Endothelial cell of umbilical vein (primary cell): Measurements from ENCODE around the gene GSG1L. TPM values are rescaled to one million over a fixed set of nuclear protein-coding genes. Genes with fewer than 3 reads are reported as not detected.

Experiments
- BruUV-seq: library from RNA; stranded (reverse); fragments of 400-500 nt; replicated peaks from 2 replicates; lab custom pipeline; 2021; lab: Mats Ljungman, UMichigan
- CTCF ChIA-PET: fragments of 300-600, 350-600 bp; sonication (Branson Sonifier 250); formaldehyde crosslinking; loops from one replicate; lab custom pipeline; 2021; ENCODE audit warnings: antibody characterized with exemption, inconsistent platforms; lab: Charles Lee
- POLR2A ChIA-PET: fragments of 300-600, 350-600 bp; sonication (Branson Sonifier 250); formaldehyde crosslinking; loops from one replicate; lab custom pipeline; 2021; ENCODE audit warnings: antibody characterized with exemption, inconsistent platforms; lab: Charles Lee
- DNase-seq: peaks from one replicate; pipeline ENCODE4 v3.0.0-alpha.2; 2011; ENCODE audit warnings: low read depth, low spot score
- FAIRE-seq: peaks from 2 replicates; lab custom pipeline; 2011; peaks lifted over from hg19 to GRCh38; lab: Jason Lieb, UNC
- H2AFZ ChIP-seq: 2 replicates; pipeline ENCODE4 v1.6.0; 2012; ENCODE audit warnings: low read depth, low read length, control low read depth, inconsistent platforms
- H3K27ac ChIP-seq: 2 replicates; pipeline ENCODE4 v1.5.1; 2011; ENCODE audit warnings: low read depth, mild to moderate bottlenecking, control low read depth, low read length, moderate library complexity; ENCODE audit not compliant: insufficient read depth
- H3K27me3 ChIP-seq, 2 experiments: 2 replicates each; pipeline versions ENCODE4 v1.6.0 to v1.6.1; 2011; ENCODE audit warnings: low read length in 2 of 2, mixed read lengths in 1 of 2; ENCODE audit not compliant: control insufficient read depth in 2 of 2, insufficient read depth in 2 of 2
- H3K36me3 ChIP-seq, 2 experiments: 2 replicates in 1 of 2; 3 replicates in 1 of 2; pipeline ENCODE4 v1.5.1; 2011; ENCODE audit warnings: low read length in 2 of 2, mild to moderate bottlenecking in 1 of 2, moderate library complexity in 1 of 2; ENCODE audit not compliant: control insufficient read depth in 2 of 2, insufficient read depth in 2 of 2; ENCODE audit errors: extremely low read depth in 1 of 2
- H3K4me1 ChIP-seq: 3 replicates; pipeline ENCODE4 v1.5.1; 2011; ENCODE audit warnings: mild to moderate bottlenecking, low read length; ENCODE audit not compliant: control insufficient read depth, insufficient read depth; ENCODE audit errors: extremely low read depth
- H3K4me2 ChIP-seq: 2 replicates; pipeline ENCODE4 v1.6.1; 2011; ENCODE audit warnings: low read length, control low read depth, mixed read lengths; ENCODE audit not compliant: insufficient read depth
- H3K4me3 ChIP-seq, 3 experiments: fragments of 200-600 bp in 1 of 3; sonication (generic), shearing (Covaris generic) in 1 of 3; replicated peaks in 1 of 3; 2 replicates each; pipeline ENCODE4 v1.5.1; 2011 to 2016; ENCODE audit warnings: control low read depth in 3 of 3, low read length in 3 of 3, mild to moderate bottlenecking in 2 of 3, inconsistent platforms in 1 of 3, low read depth in 1 of 3, moderate library complexity in 1 of 3; ENCODE audit not compliant: insufficient read depth in 1 of 3
- H3K79me2 ChIP-seq: 2 replicates; pipeline ENCODE4 v1.6.0; 2012; ENCODE audit warnings: low read length, inconsistent platforms; ENCODE audit not compliant: control insufficient read depth, insufficient read depth
- H3K9ac ChIP-seq: replicated peaks from 2 replicates; pipeline ENCODE3; 2011; ENCODE audit warnings: low read length, control low read depth; ENCODE audit not compliant: insufficient read depth; ENCODE audit errors: extremely low read depth
- H3K9me1 ChIP-seq: replicated peaks from 3 replicates; pipeline ENCODE4 v1.6.0; 2011; ENCODE audit warnings: mild to moderate bottlenecking, low read length; ENCODE audit not compliant: control insufficient read depth, insufficient read depth; ENCODE audit errors: extremely low read depth
- H3K9me3 ChIP-seq: replicated peaks from 2 replicates; pipeline ENCODE4 v1.5.1; 2012; ENCODE audit warnings: low read length, inconsistent platforms; ENCODE audit not compliant: control insufficient read depth, insufficient read depth
- H4K20me1 ChIP-seq: replicated peaks from 2 replicates; pipeline ENCODE3; 2011; ENCODE audit warnings: mild to moderate bottlenecking, low read length; ENCODE audit not compliant: control insufficient read depth, insufficient read depth; ENCODE audit errors: extremely low read depth
- EZH2 ChIP-seq: IDR thresholded peaks from 2 replicates; pipeline ENCODE4 v1.6.1; 2012; ENCODE audit warnings: borderline replicate concordance, low read depth, mild to moderate bottlenecking, moderate library complexity, low read length, inconsistent platforms; ENCODE audit not compliant: severe bottlenecking
- FOS ChIP-seq: IDR thresholded peaks from 2 replicates; pipeline ENCODE4 v1.6.1; 2011; ENCODE audit warnings: mild to moderate bottlenecking, low read length, moderate library complexity, borderline replicate concordance; ENCODE audit not compliant: insufficient read depth
- GATA2 ChIP-seq: IDR thresholded peaks from 2 replicates; pipeline ENCODE4 v1.7.0; 2011; ENCODE audit warnings: low read depth, mild to moderate bottlenecking, moderate library complexity, mixed read lengths, low read length; ENCODE audit not compliant: insufficient read length, insufficient read depth
- JUN ChIP-seq: IDR thresholded peaks from 2 replicates; pipeline ENCODE4 v1.6.1; 2011; ENCODE audit warnings: borderline replicate concordance, low read depth; ENCODE audit not compliant: insufficient read length, insufficient read depth
- MYC ChIP-seq: IDR thresholded peaks from one replicate; pipeline ENCODE4 v1.6.1; 2011; ENCODE audit warnings: mild to moderate bottlenecking, low read depth, low read length
- POLR2A ChIP-seq: IDR thresholded peaks from 2 replicates; pipeline ENCODE4 v1.6.1; 2012; ENCODE audit warnings: low read depth, mild to moderate bottlenecking, control low read depth, low read length
- POLR2AphosphoS5 ChIP-seq: IDR thresholded peaks from 2 replicates; pipeline ENCODE4 v1.6.1; 2012; ENCODE audit warnings: low read depth, mild to moderate bottlenecking, control low read depth, low read length, moderate library complexity; ENCODE audit not compliant: insufficient read depth
- dilution Hi-C: fragments of 300-500 bp; cut with MboI; formaldehyde crosslinking; loops from one replicate; pipeline ENCODE4 v1.15.0; 2019; ENCODE audit warnings: low sequenced_read_pairs; ENCODE audit not compliant: extremely low pct_ligation_motif_present
- intact Hi-C: fragments of 100-400 bp; cut with micrococcal nuclease; formaldehyde crosslinking; loops from one replicate; pipeline ENCODE4 v1.10.0; 2022
- polyA plus RNA-seq, 4 experiments: library from polyadenylated mRNA; depleted of rRNA in 3 of 4; stranded (reverse) in 3 of 4; unstranded in 1 of 4; fragments of >200 nt; gene quantifications; 2 replicates each; pipeline versions ENCODE4 v1.2.1 to v1.2.3, GENCODE V29; 2011 to 2012; ENCODE audit warnings: missing spikeins in 1 of 4
- total RNA-seq: library from RNA; stranded (reverse); gene quantifications from 2 replicates; pipeline ENCODE4 v1.2.3, GENCODE V29; 2021
- TF ChIP-seq, protein P1 (sequence below), 2 donors: IDR thresholded peaks; 1 replicate in 1 of 2; 2 replicates in 1 of 2; pipeline ENCODE4 v1.5.1; 2011; ENCODE audit warnings: low read length in 2 of 2, mild to moderate bottlenecking in 2 of 2, moderate library complexity in 2 of 2, control low read depth in 1 of 2, inconsistent platforms in 1 of 2, low read depth in 1 of 2; ENCODE audit not compliant: insufficient read depth in 1 of 2; ENCODE audit errors: extremely low read depth in 1 of 2
- TF ChIP-seq, protein P2 (sequence below): IDR thresholded peaks from 2 replicates; pipeline ENCODE4 v1.6.1; 2011; ENCODE audit not compliant: insufficient read depth, insufficient read length

GSG1L gene
- total and polyA plus RNA-seq, 2 donors (not counting 3 experiments of a cell fraction or from before 2014, with no cell fraction given), result 0.06 TPM; not detected in 1

DNA sequence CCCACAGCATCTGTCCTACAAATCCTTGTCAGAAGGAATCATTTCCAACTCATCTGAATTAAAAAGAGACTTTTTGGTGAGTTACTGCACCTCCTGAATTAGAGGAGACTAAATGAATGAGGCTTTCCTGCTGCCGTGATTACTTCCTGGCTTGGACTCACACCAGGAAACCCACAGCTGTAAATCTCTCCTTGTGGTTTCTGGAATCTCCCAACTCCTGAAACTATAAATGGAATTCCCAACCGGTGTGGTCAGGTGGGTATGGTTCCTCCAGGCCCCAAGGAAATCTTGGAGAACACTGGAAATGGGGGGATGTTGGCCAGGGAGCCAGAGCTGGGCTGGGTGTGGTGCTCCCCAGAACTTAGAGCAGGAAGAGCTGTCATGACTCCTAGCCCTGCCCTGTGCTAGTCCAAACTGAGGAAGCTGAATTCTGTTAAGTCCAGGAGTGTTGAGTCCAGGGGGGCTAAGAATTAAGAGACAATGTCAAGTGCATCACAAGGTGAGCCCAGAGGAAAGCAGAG lies 216.4 kb downstream of the GSG1L start:
- Histone ChIP-seq H3K79me2 (no peaks in the 10 kb centered on the region), H3K4me2 (no peak overlapping the region), H3K36me3 (no peaks in the 10 kb centered on the region), H3K9me1 (no peaks in the 10 kb centered on the region), H3K4me1 (no peaks in the 10 kb centered on the region), H3K9ac (no peak overlapping the region), H4K20me1 (no peaks in the 10 kb centered on the region), H3K27ac (no peak overlapping the region), H3K4me3 (no peak overlapping the region), H3K9me3 (no peaks in the 10 kb centered on the region), H2AFZ (no peak overlapping the region), H3K27me3 (peaks cover 0 to 5% of the 10 kb centered on the region in 2 experiments)
- BruUV-seq, result no TSS peak
- ChIA-PET CTCF (interaction anchor here (0.6 to 1.4 kb wide), 3 partner anchors 11 to 49 kb away, joined by 3 to 7 read pairs (median 3); no protein-coding TSS in a partner anchor), POLR2A (no interaction called here)
- dilution Hi-C loops, result no loop called here
- FAIRE-seq, result no peak
- DNase-seq, result peak; percentile 27
- TF ChIP-seq FOS (no peak), POLR2AphosphoS5 (no peak), POLR2A (no peak), GATA2 (no peak), EZH2 (no peak), JUN (no peak), MYC (no peak)
- TF ChIP-seq, protein P1, sequence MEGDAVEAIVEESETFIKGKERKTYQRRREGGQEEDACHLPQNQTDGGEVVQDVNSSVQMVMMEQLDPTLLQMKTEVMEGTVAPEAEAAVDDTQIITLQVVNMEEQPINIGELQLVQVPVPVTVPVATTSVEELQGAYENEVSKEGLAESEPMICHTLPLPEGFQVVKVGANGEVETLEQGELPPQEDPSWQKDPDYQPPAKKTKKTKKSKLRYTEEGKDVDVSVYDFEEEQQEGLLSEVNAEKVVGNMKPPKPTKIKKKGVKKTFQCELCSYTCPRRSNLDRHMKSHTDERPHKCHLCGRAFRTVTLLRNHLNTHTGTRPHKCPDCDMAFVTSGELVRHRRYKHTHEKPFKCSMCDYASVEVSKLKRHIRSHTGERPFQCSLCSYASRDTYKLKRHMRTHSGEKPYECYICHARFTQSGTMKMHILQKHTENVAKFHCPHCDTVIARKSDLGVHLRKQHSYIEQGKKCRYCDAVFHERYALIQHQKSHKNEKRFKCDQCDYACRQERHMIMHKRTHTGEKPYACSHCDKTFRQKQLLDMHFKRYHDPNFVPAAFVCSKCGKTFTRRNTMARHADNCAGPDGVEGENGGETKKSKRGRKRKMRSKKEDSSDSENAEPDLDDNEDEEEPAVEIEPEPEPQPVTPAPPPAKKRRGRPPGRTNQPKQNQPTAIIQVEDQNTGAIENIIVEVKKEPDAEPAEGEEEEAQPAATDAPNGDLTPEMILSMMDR (IDR thresholded peaks at IDR 0.05; ENCODE audit: extremely low read depth in 1 of 2, insufficient read depth in 1 of 2, low read depth in 1 of 2, low read length in 2 of 2), result no peak
- TF ChIP-seq, protein P2, sequence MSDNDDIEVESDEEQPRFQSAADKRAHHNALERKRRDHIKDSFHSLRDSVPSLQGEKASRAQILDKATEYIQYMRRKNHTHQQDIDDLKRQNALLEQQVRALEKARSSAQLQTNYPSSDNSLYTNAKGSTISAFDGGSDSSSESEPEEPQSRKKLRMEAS, result no peak
- intact Hi-C loops, result no loop called here
